Tibial artery (tissue), 4 donors: ENCODE data around the gene CTNNA2.

Source experiments
- DNase-seq, 2 donors: peaks; one replicate each; pipeline ENCODE4 v3.0.0-alpha.2; 2019
- H3K27ac ChIP-seq, 2 donors: fragments of 200-600 bp; sonication (generic) in 1 of 2; 1 replicate in 1 of 2; 2 replicates in 1 of 2; pipeline ENCODE4 v1.5.1; 2018 to 2019; ENCODE audit warnings: mild to moderate bottlenecking in 1 of 2
- H3K27me3 ChIP-seq, 2 donors: fragments of 200-600 bp; sonication (generic) in 1 of 2; one replicate each; pipeline versions ENCODE4 v1.5.1 to v1.6.0; 2016 to 2019
- H3K36me3 ChIP-seq, 3 donors: fragments of 200-600 bp; sonication (generic) in 2 of 3; one replicate each; pipeline ENCODE4 v1.5.1; 2016 to 2019; ENCODE audit warnings: mild to moderate bottlenecking in 2 of 3
- H3K4me1 ChIP-seq, 4 donors: fragments of 200-600 bp; sonication (generic) in 2 of 4; 1 replicate in 3 of 4; 2 replicates in 1 of 4; pipeline ENCODE4 v1.5.1; 2016 to 2019
- H3K4me3 ChIP-seq, 2 donors: fragments of 200-600 bp; sonication (generic) in 1 of 2; 1 replicate in 1 of 2; 2 replicates in 1 of 2; pipeline ENCODE4 v1.5.1; 2018 to 2019; ENCODE audit warnings: mild to moderate bottlenecking in 2 of 2
- H3K9me3 ChIP-seq, 3 donors: fragments of 200-600 bp; sonication (generic) in 1 of 3; one replicate each; pipeline ENCODE4 v1.5.1; 2016 to 2019
- CTCF ChIP-seq, 2 experiments: fragments of 200-600 bp in 1 of 2; fragments of 450-650 bp in 1 of 2; IDR thresholded peaks; one replicate each; pipeline ENCODE4 v1.5.1; 2017 to 2019; ENCODE audit warnings: antibody characterized with exemption in 2 of 2, mild to moderate bottlenecking in 1 of 2, moderate library complexity in 1 of 2
- intact Hi-C: fragments of 100-400 bp; cut with DNase I; formaldehyde crosslinking; loops from one replicate; pipeline ENCODE4 v1.15.0; 2023; ENCODE audit warnings: low total_unique reads

The CTNNA2 gene

GRCh38 chr2:80634590-80634989 is 1121.7 kb downstream of the CTNNA2 start:
- intact Hi-C loops, result no loop called here
- no peak overlapping the region for H3K4me3 ChIP-seq
- TF ChIP-seq CTCF (IDR thresholded peaks at IDR 0.05), result no peak
- no peak for DNase-seq
- H3K27me3 ChIP-seq, result no peaks in the 10 kb centered on the region
- no peak overlapping the region for H3K27ac ChIP-seq
- H3K4me1 ChIP-seq, result no peaks in the 10 kb centered on the region
- no peaks in the 10 kb centered on the region for H3K36me3 ChIP-seq
- no peaks in the 10 kb centered on the region for H3K9me3 ChIP-seq

DNA sequence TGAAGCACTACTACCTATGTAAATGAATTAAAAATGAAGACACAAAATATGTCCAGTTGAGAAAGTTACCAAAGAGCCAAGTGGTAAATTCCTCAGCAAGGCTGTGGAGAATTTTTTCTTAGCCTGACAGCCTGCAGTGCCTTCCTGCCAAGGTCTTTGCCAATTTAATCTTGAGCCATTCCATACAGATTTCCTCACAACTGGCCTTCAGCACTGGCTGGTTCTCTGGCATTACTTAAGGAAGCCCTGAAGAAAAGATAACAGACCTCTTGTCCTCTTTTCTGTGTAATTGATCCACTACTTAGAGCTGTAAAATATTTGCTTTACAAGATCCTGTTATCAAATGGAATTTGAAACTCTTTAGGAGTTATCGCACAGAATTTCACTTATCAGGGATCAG is 1125.9 kb downstream of the CTNNA2 start:
- Histone ChIP-seq H3K9me3 (no peaks in the 10 kb centered on the region), H3K4me1 (no peaks in the 10 kb centered on the region), H3K27me3 (no peaks in the 10 kb centered on the region), H3K4me3 (no peak overlapping the region), H3K27ac (no peak overlapping the region), H3K36me3 (no peaks in the 10 kb centered on the region)
- intact Hi-C loops, result no loop called here
- no peak for DNase-seq
- TF ChIP-seq CTCF (IDR thresholded peaks at IDR 0.05), result no peak

GRCh38 chr2:80642465-80642864 is 1129.6 kb downstream of the CTNNA2 start:
- intact Hi-C loops, result no loop called here
- no peak for DNase-seq
- Histone ChIP-seq H3K4me1 (no peaks in the 10 kb centered on the region), H3K27ac (no peak overlapping the region), H3K27me3 (no peaks in the 10 kb centered on the region), H3K9me3 (no peaks in the 10 kb centered on the region), H3K36me3 (no peaks in the 10 kb centered on the region), H3K4me3 (no peak overlapping the region)
- no peak for TF ChIP-seq CTCF (IDR thresholded peaks at IDR 0.05)

- H3K27me3 ChIP-seq, result no peaks in the 10 kb centered on the region
- intact Hi-C loops, result no loop called here
Measured at GRCh38 chr2:80643598-80643997, 1130.7 kb downstream of the CTNNA2 start.

GRCh38 chr2:80651435-80651834 is 1138.6 kb downstream of the CTNNA2 start:
- no peak overlapping the region for H3K4me3 ChIP-seq
- no peak for TF ChIP-seq CTCF (IDR thresholded peaks at IDR 0.05)
- no peak for DNase-seq
- H3K27ac ChIP-seq, result no peak overlapping the region
- peaks cover 0 to 3% (median 0%) of the 10 kb centered on the region in 3 donors for H3K9me3 ChIP-seq
- no peaks in the 10 kb centered on the region for H3K4me1 ChIP-seq
- H3K36me3 ChIP-seq, result no peaks in the 10 kb centered on the region
- intact Hi-C loops, result no loop called here
- H3K27me3 ChIP-seq, result no peaks in the 10 kb centered on the region

More at GRCh38 chr2:80643598-80643997, 1130.7 kb downstream of the CTNNA2 start:
- Histone ChIP-seq H3K4me1 (no peaks in the 10 kb centered on the region), H3K27ac (no peak overlapping the region), H3K9me3 (no peaks in the 10 kb centered on the region), H3K36me3 (no peaks in the 10 kb centered on the region), H3K4me3 (no peak overlapping the region)
- no peak for DNase-seq
- no peak for TF ChIP-seq CTCF (IDR thresholded peaks at IDR 0.05)

DNA sequence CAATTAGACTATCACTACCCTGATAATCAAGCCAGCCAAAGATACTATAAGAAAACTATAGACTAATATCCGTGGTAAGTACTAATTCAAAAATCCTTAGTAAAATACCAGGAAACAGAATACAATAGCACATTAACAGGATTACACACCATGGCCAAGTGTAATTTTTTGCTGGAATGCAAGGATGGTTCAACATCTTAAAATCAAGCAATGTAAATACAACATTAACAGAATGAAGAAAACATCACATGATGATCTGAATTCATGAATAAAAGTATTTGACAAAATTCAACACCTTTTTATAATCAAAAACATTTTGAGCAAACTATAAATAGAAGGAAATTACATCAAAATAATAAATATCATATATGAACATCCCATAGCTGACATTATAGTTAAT is 1142.4 kb downstream of the CTNNA2 start:
- intact Hi-C loops, result no loop called here
- Histone ChIP-seq H3K36me3 (no peaks in the 10 kb centered on the region), H3K4me3 (no peak overlapping the region), H3K9me3 (peaks cover 0 to 3% (median 0%) of the 10 kb centered on the region in 3 donors), H3K27me3 (no peaks in the 10 kb centered on the region), H3K27ac (no peak overlapping the region), H3K4me1 (no peaks in the 10 kb centered on the region)
- TF ChIP-seq CTCF (IDR thresholded peaks at IDR 0.05), result no peak
- no peak for DNase-seq
